HepG2 (cell line): ENCODE data around the gene TMSB15B. TPM values are rescaled to one million over a fixed set of nuclear protein-coding genes. Genes with fewer than 3 reads are reported as not detected.

Experiments
- ATAC-seq: fragments of 200-7000 bp; cut with Tn5 transposase; 3 replicates; pipeline ENCODE4 v1.9.1; 2020; ENCODE audit warnings: mild to moderate bottlenecking, moderate library complexity
- BruUV-seq: library from RNA; stranded (reverse); fragments of 400-500 nt; replicated peaks from 2 replicates; lab custom pipeline; 2021; lab: Mats Ljungman, UMichigan
- CTCF ChIA-PET: fragments of 300-600 bp; formaldehyde crosslinking; extraction: SDS; loops from one replicate; lab custom pipeline; 2021; ENCODE audit warnings: low total read pairs, inconsistent platforms, low intra/inter-chr PET ratio; lab: Yijun Ruan, JAX
- POLR2A ChIA-PET: fragments of 350-600 bp; sonication (Branson Sonifier 250); formaldehyde crosslinking; loops from one replicate; lab custom pipeline; 2020; ENCODE audit warnings: antibody characterized with exemption, inconsistent platforms; lab: Yijun Ruan, JAX
- DNase-seq: peaks from one replicate; pipeline ENCODE4 v3.0.0-alpha.2; 2015; ENCODE audit warnings: low spot score
- FAIRE-seq: peaks from 3 replicates; lab custom pipeline; 2011; peaks lifted over from hg19 to GRCh38; lab: Jason Lieb, UNC
- H2AFZ ChIP-seq: one replicate; pipeline ENCODE4 v1.6.1; 2011; ENCODE audit warnings: low read length, inconsistent platforms
- H3K27ac ChIP-seq: fragments of 300-600 bp; 3 replicates; pipeline ENCODE4 v1.8.0; 2011; ENCODE audit warnings: mixed run types, mild to moderate bottlenecking, mixed read lengths, low read length, inconsistent platforms; ENCODE audit not compliant: insufficient read depth; ENCODE audit errors: extremely low read length
- H3K27me3 ChIP-seq, 2 experiments: fragments of 200-600 bp in 1 of 2; 2 replicates in 1 of 2; 3 replicates in 1 of 2; pipeline versions ENCODE4 v1.6.0 to v1.8.0; 2011; ENCODE audit warnings: low read length in 2 of 2, mild to moderate bottlenecking in 2 of 2, moderate library complexity in 2 of 2, inconsistent platforms in 1 of 2; ENCODE audit not compliant: insufficient read depth in 2 of 2, control insufficient read depth in 1 of 2
- H3K36me3 ChIP-seq, 2 experiments: fragments of 200-600 bp in 1 of 2; replicated peaks in 1 of 2; 2 replicates in 1 of 2; 3 replicates in 1 of 2; pipeline versions ENCODE4 v1.5.1 to v1.8.0; 2011; ENCODE audit warnings: low read length in 2 of 2, inconsistent platforms in 1 of 2; ENCODE audit not compliant: insufficient read depth in 2 of 2, control insufficient read depth in 1 of 2
- H3K4me1 ChIP-seq: 2 replicates; pipeline ENCODE4 v1.5.1; 2012; ENCODE audit warnings: low read length, inconsistent platforms; ENCODE audit not compliant: insufficient read depth
- H3K4me2 ChIP-seq: 2 replicates; pipeline ENCODE4 v1.6.0; 2011; ENCODE audit warnings: low read depth, low read length, inconsistent platforms
- H3K4me3 ChIP-seq, 3 experiments: fragments of 200-600 bp in 1 of 3; sonication (generic), shearing (Covaris generic) in 1 of 3; replicated peaks in 1 of 3; 2 replicates each; pipeline ENCODE4 v1.5.1; 2011 to 2016; ENCODE audit warnings: low read length in 3 of 3, inconsistent platforms in 2 of 3, low read depth in 2 of 3, mild to moderate bottlenecking in 2 of 3, control low read depth in 1 of 3, mixed read lengths in 1 of 3; ENCODE audit not compliant: insufficient read depth in 1 of 3
- H3K79me2 ChIP-seq: one replicate; pipeline ENCODE4 v1.6.1; 2011; ENCODE audit warnings: low read length, inconsistent platforms; ENCODE audit not compliant: insufficient read depth
- H3K9ac ChIP-seq: 2 replicates; pipeline ENCODE4 v1.6.0; 2011; ENCODE audit warnings: mild to moderate bottlenecking, low read depth, low read length, inconsistent platforms; ENCODE audit not compliant: insufficient read depth
- H3K9me3 ChIP-seq: 2 replicates; pipeline ENCODE4 v1.5.1; 2012; ENCODE audit warnings: mild to moderate bottlenecking, low read length
- H4K20me1 ChIP-seq: 2 replicates; pipeline ENCODE4 v1.6.0; 2011; ENCODE audit warnings: inconsistent platforms, mild to moderate bottlenecking, low read length, moderate library complexity; ENCODE audit not compliant: insufficient read depth
- BRD4 ChIP-seq: sonication (generic); formaldehyde crosslinking; IDR thresholded peaks from 2 replicates; pipeline ENCODE4 v1.4.0; 2020; ENCODE audit warnings: missing genetic modification reagents
- MTERF4 ChIP-seq: sonication (generic); formaldehyde crosslinking; IDR thresholded peaks from 2 replicates; pipeline ENCODE4 v1.8.0; 2023; ENCODE audit warnings: mild to moderate bottlenecking, missing genetic modification reagents
- REST ChIP-seq, 2 experiments: IDR thresholded peaks; 2 replicates each; pipeline ENCODE4 v1.6.1; 2011 to 2012; ENCODE audit warnings: low read length in 2 of 2, borderline replicate concordance in 1 of 2, low read depth in 1 of 2, mild to moderate bottlenecking in 1 of 2, moderate library complexity in 1 of 2
- RXRA ChIP-seq: sonication (generic); formaldehyde crosslinking; IDR thresholded peaks from 2 replicates; pipeline ENCODE4 v1.5.1; 2020; ENCODE audit warnings: missing genetic modification reagents
- SETDB1 ChIP-seq: sonication (generic); formaldehyde crosslinking; IDR thresholded peaks from 2 replicates; pipeline ENCODE4 v1.5.1; 2020; ENCODE audit warnings: missing genetic modification reagents, mild to moderate bottlenecking, borderline replicate concordance
- SIN3B ChIP-seq: fragments of 150-350 bp; IDR thresholded peaks from 2 replicates; pipeline ENCODE4 v1.6.1; 2014; ENCODE audit warnings: low read length
- ZBTB3 ChIP-seq: sonication (generic); formaldehyde crosslinking; IDR thresholded peaks from 2 replicates; pipeline ENCODE4 v1.4.0; 2020; ENCODE audit warnings: low read depth, mild to moderate bottlenecking, moderate library complexity, missing genetic modification reagents, borderline replicate concordance
- ZBTB33 ChIP-seq: sonication (generic); formaldehyde crosslinking; IDR thresholded peaks from 2 replicates; pipeline ENCODE4 v1.4.0; 2020; ENCODE audit warnings: missing genetic modification reagents
- ZKSCAN5 ChIP-seq: sonication (generic); formaldehyde crosslinking; IDR thresholded peaks from 2 replicates; pipeline ENCODE4 v1.5.1; 2020; ENCODE audit warnings: mild to moderate bottlenecking, missing genetic modification reagents
- ZNF230 ChIP-seq: sonication (generic); formaldehyde crosslinking; IDR thresholded peaks from 2 replicates; pipeline ENCODE4 v1.4.0; 2020; ENCODE audit warnings: mild to moderate bottlenecking, missing genetic modification reagents
- ZNF232 ChIP-seq: sonication (generic); formaldehyde crosslinking; IDR thresholded peaks from 2 replicates; pipeline ENCODE4 v1.4.0; 2020; ENCODE audit warnings: missing genetic modification reagents, borderline replicate concordance
- ZNF556 ChIP-seq: sonication (generic); formaldehyde crosslinking; IDR thresholded peaks from 2 replicates; pipeline ENCODE4 v1.4.0; 2020; ENCODE audit warnings: mild to moderate bottlenecking, missing genetic modification reagents, borderline replicate concordance
- ZNF597 ChIP-seq: sonication (generic); formaldehyde crosslinking; IDR thresholded peaks from 2 replicates; pipeline ENCODE4 v1.5.0; 2020; ENCODE audit warnings: missing genetic modification reagents
- ZNF784 ChIP-seq: sonication (generic); formaldehyde crosslinking; IDR thresholded peaks from 2 replicates; pipeline ENCODE4 v1.5.1; 2020; ENCODE audit warnings: missing genetic modification reagents, mild to moderate bottlenecking, borderline replicate concordance
- ZNF792 ChIP-seq: IDR thresholded peaks from 2 replicates; pipeline ENCODE4 v1.6.1; 2016
- ZNF816 ChIP-seq: sonication (generic); formaldehyde crosslinking; IDR thresholded peaks from 2 replicates; pipeline ENCODE4 v1.8.0; 2022; ENCODE audit warnings: missing genetic modification reagents, mild to moderate bottlenecking, borderline replicate concordance
- ZNF83 ChIP-seq: sonication (generic); formaldehyde crosslinking; IDR thresholded peaks from 2 replicates; pipeline ENCODE4 v1.4.0; 2020; ENCODE audit warnings: missing genetic modification reagents, mild to moderate bottlenecking, borderline replicate concordance
- WGBS: methylation state at CpG from one replicate; pipeline ENCODE4 v1.1.6; 2017; ENCODE audit warnings: low lambda C conversion rate; 5-methylcytosine and 5-hydroxymethylcytosine counted together
- in situ Hi-C: cut with HindIII; loops from 2 replicates; pipeline ENCODE4 v1.10.0; 2017; ENCODE audit warnings: low pct_unique_long_range_greater_than_20kb; ENCODE audit not compliant: extremely low pct_ligation_motif_present
- intact Hi-C: fragments of 100-400 bp; cut with micrococcal nuclease; formaldehyde crosslinking; loops from one replicate; pipeline ENCODE4 v1.10.0; 2022; ENCODE audit not compliant: unreplicated experiment
- polyA plus RNA-seq, 8 experiments: library from polyadenylated mRNA; depleted of rRNA in 3 of 8; stranded (reverse) in 7 of 8; unstranded in 1 of 8; fragments of >200 nt; fragmentation: Illumina TruSeq in 4 of 8; extraction: Trizol in 4 of 8; gene quantifications; 2 replicates each; pipeline versions ENCODE4 v1.2.1 to v1.2.3, GENCODE V29; 2011 to 2016; ENCODE audit warnings: low read depth in 4 of 8, missing spikeins in 1 of 8, mixed read lengths in 1 of 8; ENCODE audit not compliant: insufficient read depth in 1 of 8
- total RNA-seq, 5 experiments: library from RNA; depleted of rRNA; stranded (reverse); fragments of >200 nt; fragmentation: Illumina TruSeq; extraction: Trizol; gene quantifications; 2 replicates each; pipeline ENCODE4 v1.2.3, GENCODE V29; 2016; ENCODE audit warnings: low read depth in 1 of 5

Gene TMSB15B
- total and polyA plus RNA-seq, 2 of the 13 experiments (the other 11 are each of a cell fraction or from before 2014, with no cell fraction given): not detected

GRCh38 chrX:103932133-103932532 lies 30.3 kb upstream of the TMSB15B start:
- ATAC-seq (no peak), DNase-seq (no peak), FAIRE-seq (no peak)
- Histone ChIP-seq H4K20me1 (no peaks in the 10 kb centered on the region), H3K4me3 (no peak overlapping the region), H3K9ac (no peak overlapping the region), H3K9me3 (no peaks in the 10 kb centered on the region), H3K4me2 (no peak overlapping the region), H3K27me3 (no peaks in the 10 kb centered on the region), H3K27ac (no peak overlapping the region), H3K4me1 (no peaks in the 10 kb centered on the region), H3K79me2 (no peaks in the 10 kb centered on the region), H3K36me3 (no peaks in the 10 kb centered on the region), H2AFZ (no peak overlapping the region)
- intact Hi-C loops (no loop called here), in situ Hi-C loops (loop anchor here (25.0 kb wide), 1 partner anchor 95 kb away; the partner anchor contains the start of gene RAB9B)
- BruUV-seq: no TSS peak
- 0% methylated on average over 2 of the region's 4 CpGs for WGBS
- POLR2A ChIA-PET: no interaction called here
- CTCF ChIA-PET: no interaction called here
- no peak for TF ChIP-seq SIN3B
- no peak for TF ChIP-seq ZBTB33 (CRISPR knock-in tag)
- no peak for TF ChIP-seq ZNF230 (CRISPR knock-in tag)
- TF ChIP-seq ZNF83 (CRISPR knock-in tag): no peak
- no peak for TF ChIP-seq BRD4 (CRISPR knock-in tag)
- no peak for TF ChIP-seq SETDB1 (CRISPR knock-in tag)
- TF ChIP-seq RXRA (CRISPR knock-in tag): no peak
- no peak for TF ChIP-seq MTERF4 (CRISPR knock-in tag)
- TF ChIP-seq ZNF556 (CRISPR knock-in tag): no peak
- no peak for TF ChIP-seq ZNF232
- TF ChIP-seq ZBTB3 (CRISPR knock-in tag): no peak
- no peak for TF ChIP-seq ZKSCAN5
- no peak for TF ChIP-seq ZNF792 (CRISPR knock-in tag)
- TF ChIP-seq ZNF784 (CRISPR knock-in tag): no peak
- no peak for TF ChIP-seq ZNF816 (CRISPR knock-in tag)
- TF ChIP-seq ZNF597: no peak
- TF ChIP-seq REST (IDR thresholded peaks at IDR 0.05; ENCODE audit: borderline replicate concordance in 1 of 2, low read depth in 1 of 2, low read length in 2 of 2): no peak
